OCI-LY1 (cell line): ENCODE results near the gene ALPK3.

Experiments
- CTCF ChIP-seq: fragments of 200-600 bp; sonication (generic), shearing (Covaris generic); IDR thresholded peaks from 2 replicates; pipeline ENCODE4 v1.5.1; 2017; ENCODE audit warnings: mild to moderate bottlenecking, antibody characterized with exemption, low read length, moderate library complexity, mixed read lengths
- EZH2 ChIP-seq: fragments of 200-600 bp; sonication (generic), shearing (Covaris generic); IDR thresholded peaks from 2 replicates; pipeline ENCODE4 v1.8.0; 2017; ENCODE audit warnings: borderline replicate concordance, mixed run types, mild to moderate bottlenecking, antibody characterized with exemption, low read length, moderate library complexity, mixed read lengths

DNA sequence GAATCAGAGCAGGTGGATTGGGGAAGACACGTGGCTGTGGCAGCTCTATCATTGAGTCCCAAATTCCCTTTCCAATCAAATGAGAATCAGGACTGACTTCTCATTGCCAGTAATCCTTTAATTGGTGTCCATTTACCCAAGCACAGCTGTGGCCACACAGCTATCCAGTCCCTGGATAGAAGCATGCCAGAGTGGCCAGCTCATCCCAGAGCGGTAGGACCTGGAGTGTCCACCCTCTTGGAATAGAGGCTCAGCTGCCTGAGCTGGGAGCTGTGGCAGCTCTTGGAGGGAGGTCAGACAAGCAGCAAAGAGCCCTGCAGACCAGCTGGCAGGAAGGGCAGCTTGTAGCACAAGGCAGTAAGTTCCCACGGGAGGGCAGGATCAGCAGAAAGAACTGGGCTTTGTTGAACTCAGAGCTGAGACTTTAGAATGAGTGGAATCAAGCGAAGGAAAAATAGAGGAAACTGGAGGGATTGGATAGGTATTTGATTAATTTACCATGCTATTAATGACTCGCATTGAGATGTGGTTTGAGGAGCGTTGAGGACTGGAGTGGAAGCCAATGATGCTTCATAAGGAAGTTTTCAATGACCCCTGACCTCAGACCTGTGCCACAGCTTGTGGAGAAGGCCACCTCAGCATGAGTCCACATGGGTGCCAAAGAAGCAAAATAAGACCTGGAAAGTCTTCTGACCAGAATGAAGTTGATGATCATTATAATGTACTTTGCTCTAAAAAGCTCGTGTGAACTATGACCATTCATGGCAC lies 6.9 kb upstream of the ALPK3 start:
- TF ChIP-seq EZH2 = no peak
- no peak for TF ChIP-seq CTCF
